GM21381 (cell line): ENCODE results near the gene SEMA4D.
"Not testable (repeated sequence)": the region's sequence is repeated elsewhere in the genome, so short reads cannot be mapped to it uniquely, and the experiment has no call there.

Experiments used
- ATAC-seq: cut with Tn5 transposase; IDR thresholded peaks from one replicate; pipeline ENCODE4 v1.9.1; 2021; ENCODE audit warnings: mild to moderate bottlenecking, moderate library complexity; ENCODE audit not compliant: unreplicated experiment

SEMA4D gene

GRCh38 chr9:89376286-89376685, 121.6 kb downstream of the SEMA4D start:
- ATAC-seq, result no peak

GRCh38 chr9:89375191-89375760, 122.6 kb downstream of the SEMA4D start:
- peak; percentile 58 for ATAC-seq

GRCh38 chr9:89374176-89374575, 123.7 kb downstream of the SEMA4D start:
- ATAC-seq, result no peak

- no peak for ATAC-seq
These were observed 124.9 kb downstream of the SEMA4D start for GRCh38 chr9:89372979-89373378.

GRCh38 chr9:89372230-89372816, 125.6 kb downstream of the SEMA4D start:
- ATAC-seq, result no peak

GRCh38 chr9:89371791-89372190, 126.1 kb downstream of the SEMA4D start:
- ATAC-seq, result not testable (repeated sequence)

GRCh38 chr9:89370593-89370992, 127.3 kb downstream of the SEMA4D start:
- no peak for ATAC-seq

- no peak for ATAC-seq
These were observed 128.9 kb downstream of the SEMA4D start for GRCh38 chr9:89368978-89369377.

DNA sequence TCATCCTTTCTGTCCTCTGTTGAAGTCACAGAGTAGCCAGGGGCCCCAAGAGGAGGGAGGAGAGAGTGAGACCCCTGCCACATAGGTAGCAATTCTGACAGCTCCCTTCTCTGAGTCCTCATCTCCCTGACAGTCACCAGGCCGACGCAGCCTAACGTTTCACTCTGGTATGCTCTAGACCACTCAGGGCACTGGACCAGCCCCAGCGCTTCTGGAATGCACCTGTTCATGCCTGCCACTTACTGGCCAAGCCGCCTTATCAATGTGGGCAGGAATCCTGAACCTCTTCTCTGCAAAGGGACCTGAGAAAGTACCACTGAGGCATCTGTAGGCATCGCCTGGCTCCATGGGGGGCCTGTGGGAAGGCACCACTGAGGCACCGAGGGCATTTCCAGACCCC, 129.4 kb downstream of the SEMA4D start:
- no peak for ATAC-seq

DNA sequence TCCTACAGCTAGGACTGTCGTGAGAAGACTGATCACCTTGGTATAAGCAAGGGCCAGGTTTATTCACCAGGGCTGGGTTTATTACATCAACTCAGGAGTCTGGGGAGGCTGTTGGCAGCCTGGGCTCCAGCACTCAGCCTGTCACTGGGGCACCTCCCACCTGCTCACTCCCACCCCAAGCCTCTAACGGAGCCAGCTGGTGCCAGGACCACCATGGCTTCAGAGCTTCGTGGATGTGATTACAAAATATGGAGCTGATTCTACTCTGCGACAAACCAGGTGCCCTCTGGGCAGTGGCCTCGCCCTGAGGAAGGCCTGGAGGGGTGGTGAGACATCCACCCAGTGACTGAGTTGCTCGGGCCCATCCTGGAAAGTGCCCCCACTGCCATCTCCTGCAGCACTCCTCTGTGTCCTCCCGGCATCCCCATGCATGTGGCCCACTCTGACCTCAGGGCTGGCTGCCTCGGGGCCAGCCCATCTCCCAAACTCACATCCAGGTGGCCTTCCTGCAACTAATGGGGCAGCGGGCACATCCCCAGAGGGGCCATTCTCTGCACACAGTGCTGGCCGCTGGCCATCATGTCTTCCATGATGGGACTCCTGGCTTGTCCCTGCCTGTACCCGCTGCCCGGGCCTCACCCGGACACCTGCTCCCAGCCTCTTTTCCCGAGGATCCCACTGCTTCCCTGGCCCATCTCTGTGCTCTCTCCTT, 130.0 kb downstream of the SEMA4D start:
- ATAC-seq, result no peak

DNA sequence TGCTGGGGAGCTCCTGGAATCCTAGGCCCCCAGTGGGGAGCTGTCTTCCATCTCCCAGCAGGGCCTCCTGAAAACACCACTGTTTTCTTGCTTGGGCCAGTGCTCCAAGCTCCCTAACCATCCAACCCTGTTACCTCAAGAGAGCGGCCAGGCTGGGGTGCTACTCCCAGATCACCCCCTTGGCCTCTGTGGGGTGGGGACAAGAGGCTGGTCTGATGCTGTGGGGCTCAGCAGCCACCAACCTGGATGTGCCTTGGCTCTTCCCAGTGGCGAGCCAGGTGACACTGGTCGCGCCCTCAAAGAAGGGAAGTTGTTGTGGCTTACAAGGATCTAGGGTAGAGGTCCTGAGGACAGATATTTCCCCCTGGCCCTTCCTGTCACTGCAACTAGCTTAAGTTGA, 130.6 kb downstream of the SEMA4D start:
- ATAC-seq, result no peak

GRCh38 chr9:89366711-89367110, 131.2 kb downstream of the SEMA4D start:
- no peak for ATAC-seq

DNA sequence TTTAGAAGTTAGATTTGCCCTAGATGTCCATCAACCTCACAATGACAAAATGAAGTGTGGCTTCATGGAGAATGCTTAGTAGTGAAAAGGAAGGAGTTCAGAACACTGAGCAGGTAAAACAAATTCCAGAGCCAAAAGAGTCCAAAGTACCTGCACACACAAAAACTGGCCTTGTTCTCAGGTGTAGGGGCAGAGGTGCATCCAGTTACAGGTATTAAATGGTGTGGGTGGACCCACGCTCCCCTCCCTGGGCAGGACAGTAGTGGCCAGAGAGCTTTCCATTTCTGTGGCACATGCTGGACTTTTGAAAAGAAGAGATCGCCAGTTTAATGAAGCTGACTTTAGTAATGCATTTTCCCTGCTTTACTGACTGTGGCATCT, 132.4 kb downstream of the SEMA4D start:
- no peak for ATAC-seq

GRCh38 chr9:89364666-89365531, 133.0 kb downstream of the SEMA4D start:
- ATAC-seq, result no peak

DNA sequence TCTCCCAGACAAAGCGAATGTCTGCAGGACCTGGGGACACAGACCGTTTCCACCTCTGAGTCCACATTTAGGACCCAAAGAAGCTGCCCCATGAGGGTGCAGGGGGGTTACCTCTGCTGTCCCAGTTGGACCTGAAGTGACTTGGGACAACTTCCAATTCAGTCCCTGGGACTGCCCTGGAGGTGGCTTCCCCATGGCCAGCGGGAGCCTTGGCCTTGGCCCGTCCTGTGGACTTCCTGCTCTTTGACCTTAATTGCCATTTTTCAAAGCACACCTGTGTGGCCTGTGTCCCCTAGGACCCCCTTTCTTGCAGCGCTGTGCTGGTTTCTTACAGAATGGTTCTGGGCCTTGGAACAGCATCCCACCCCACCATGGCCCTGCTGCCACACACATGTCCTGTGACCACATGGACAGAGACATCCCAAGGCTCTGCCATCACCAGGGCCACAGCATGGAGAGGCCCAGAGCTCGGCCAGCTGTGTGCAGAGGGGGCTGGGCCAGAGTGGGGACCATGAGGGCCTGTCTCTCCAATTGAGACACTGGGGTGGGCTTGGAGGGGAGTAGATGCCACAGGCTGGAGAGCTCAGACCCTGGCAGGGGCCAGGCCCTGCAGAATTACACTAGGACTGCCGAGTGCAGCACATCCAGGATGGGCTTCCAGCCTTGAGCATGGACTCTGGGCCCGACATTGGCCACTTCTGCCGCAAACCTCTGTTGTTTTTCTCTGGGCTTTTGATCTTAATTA, 133.8 kb downstream of the SEMA4D start:
- ATAC-seq, result no peak

- ATAC-seq, result no peak
These were observed 134.6 kb downstream of the SEMA4D start for GRCh38 chr9:89363311-89363670.

DNA sequence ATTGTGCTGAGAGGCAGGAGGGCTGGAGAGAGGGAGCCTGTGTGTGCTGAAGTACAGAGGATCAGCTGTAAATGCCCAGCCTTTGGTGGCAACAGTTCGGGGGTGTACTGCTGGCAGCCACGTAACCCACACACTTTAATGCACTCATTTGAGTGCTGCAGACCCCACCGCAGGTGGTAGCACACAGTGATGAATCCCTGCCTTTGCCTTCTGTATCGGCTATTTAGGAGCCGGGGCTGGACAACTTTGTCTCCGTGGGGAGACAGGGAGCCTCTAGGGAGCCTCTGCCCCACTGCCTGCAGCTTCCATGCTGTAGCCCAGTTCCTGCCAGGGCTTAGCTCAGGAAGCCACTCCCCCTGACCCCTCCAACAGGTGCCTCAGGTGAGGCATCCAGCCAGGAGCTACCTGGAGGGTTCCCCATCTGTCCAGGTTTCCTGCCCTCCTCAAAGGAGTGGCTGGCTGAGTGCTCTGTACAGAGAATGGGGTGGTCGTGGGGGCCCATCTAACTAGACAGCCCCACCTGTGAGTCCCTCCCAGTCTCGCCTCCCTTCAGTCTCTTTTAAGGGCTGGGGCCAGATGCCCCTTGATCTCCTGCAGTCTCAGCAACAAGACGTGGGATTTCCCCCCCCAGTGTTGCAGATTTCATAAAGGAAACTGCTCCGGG, 135.1 kb downstream of the SEMA4D start:
- no peak for ATAC-seq

DNA sequence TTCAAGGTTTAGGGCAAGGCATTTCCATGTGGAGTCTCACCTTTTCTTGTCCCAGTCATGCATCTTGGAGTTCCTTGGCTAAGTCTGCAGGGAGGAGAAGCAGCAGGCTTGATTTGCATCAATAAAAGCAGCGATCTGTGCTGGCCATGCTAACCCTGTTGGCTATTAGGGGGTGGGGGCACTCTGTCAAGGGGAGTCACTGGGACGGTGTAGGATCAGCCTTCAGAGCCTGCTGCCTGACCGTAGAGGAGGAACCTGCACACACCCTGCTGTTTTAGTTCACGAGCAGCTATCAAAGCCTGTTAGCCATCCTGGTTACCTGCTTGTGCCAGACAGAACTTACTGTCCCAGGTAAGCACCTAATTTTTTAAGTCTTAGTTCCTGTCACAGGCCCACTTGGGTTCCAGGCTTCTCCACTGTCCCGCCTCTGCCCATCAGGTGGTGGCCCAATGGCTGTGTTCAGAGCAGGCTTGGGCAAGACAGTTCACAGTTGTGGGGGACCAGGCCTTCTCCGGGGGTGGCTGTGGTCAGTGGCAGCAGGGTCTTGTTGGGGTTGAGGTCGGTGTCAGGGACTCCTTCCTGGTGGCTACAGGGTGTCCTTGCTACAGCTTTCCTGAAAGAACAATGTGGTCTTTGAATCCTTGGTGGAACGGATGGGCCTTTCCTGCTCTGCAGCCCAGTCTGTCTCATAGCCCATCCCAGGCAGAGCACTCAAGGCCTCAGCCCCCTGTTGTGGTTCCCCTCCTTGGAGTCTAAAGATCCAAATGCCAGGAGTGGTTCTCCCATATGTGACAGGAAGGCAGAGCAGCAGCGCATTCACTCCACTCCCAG, 135.9 kb downstream of the SEMA4D start:
- ATAC-seq, result no peak

DNA sequence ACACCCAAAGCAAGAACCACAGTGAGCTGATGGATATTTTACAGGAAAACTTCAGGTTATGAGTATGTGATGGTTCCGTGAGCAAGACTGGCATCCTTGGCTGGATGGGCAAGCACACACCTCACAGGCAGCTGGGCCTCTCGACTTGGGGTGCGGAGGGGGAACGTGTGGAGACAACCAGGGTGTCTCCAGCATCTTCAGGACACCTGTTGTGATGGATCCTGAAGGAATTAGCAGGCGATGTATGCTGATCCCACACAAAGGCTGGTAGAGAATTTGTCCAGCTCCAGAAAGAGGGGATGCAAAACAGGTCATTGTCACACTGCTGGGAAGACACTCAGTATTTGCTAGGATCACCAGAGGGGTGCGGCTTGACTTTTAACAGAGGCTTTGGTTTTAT, 136.9 kb downstream of the SEMA4D start:
- ATAC-seq, result no peak

DNA sequence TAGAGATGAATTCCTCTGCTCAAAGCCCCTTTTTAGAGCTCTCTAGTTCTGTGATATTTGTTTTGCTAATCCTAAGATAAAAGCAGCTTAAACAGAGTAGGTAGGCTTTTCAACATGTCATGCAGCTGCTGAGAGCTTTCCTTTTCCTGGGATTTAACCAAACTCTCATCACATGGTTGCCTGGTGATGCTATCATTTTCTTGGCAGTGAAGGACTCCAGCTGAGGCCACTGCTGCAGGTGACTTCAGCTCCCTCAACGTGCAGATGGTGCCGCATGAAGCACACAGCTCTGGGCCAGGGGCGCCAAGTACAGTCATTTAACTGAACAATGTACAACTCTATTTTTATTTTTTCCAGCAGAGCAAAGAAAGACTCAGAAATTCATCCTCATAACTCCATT, 137.4 kb downstream of the SEMA4D start:
- no peak for ATAC-seq
